ENCODE measurements around the gene PRPF40B.

PRPF40B gene

DNA sequence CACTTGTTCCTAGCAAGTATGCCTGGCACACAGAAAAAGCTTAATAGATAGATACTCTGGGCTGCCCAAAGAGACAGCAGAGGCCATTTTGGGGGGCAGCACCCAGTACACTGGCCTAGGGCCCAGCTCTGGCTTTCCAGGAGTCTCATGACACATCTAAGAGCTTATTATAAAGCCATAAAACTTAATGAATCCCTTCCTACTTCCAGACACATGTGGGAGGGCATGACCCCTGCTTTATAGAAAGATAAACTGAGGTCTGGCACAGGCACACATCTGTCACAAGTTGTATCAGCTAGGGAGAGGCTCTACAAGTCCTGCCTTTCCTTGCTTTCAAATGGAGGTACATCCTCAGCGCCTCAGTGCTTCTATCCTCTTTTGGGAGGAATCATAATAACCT lies 56.7 kb downstream of the PRPF40B start:
- no peak for DNase-seq (ENCODE audit: extremely low read depth in 1 of 2, low read depth in 1 of 2)

DNA sequence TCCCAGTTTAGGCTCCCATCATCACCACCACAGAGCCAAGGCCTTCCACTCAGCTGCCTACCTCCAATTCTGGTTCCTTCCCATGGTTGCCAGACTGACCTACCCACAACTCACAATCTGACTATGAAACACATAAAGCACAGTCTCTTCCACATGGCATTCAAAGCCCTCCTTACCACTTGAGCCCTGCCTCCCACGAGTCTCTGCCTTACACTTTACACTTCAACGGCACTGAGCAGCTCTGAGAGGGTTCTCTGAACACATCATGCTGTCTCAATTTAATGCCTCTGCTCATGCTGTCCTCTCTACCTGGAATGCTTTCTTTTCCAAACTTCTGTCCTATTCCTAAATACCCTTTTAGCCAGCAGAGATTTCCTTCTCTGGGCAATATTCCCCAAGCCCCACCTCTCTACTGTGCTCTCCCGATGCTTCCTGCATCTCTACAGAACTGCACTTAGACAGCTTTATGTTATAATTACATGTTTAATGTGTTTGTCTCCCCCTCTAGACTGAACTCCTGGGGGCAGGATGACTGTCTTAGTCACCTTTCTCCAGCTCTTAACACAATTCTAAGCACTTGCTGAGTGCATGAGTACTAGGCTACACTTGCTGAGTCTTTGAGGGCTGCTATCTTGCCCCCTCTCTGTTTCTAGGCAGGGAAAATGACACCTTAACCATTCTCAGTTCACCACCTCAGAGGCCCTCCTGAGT lies 60.4 kb downstream of the PRPF40B start:
- DNase-seq (ENCODE audit: extremely low read depth in 1 of 2, low read depth in 1 of 2): no peak

DNA sequence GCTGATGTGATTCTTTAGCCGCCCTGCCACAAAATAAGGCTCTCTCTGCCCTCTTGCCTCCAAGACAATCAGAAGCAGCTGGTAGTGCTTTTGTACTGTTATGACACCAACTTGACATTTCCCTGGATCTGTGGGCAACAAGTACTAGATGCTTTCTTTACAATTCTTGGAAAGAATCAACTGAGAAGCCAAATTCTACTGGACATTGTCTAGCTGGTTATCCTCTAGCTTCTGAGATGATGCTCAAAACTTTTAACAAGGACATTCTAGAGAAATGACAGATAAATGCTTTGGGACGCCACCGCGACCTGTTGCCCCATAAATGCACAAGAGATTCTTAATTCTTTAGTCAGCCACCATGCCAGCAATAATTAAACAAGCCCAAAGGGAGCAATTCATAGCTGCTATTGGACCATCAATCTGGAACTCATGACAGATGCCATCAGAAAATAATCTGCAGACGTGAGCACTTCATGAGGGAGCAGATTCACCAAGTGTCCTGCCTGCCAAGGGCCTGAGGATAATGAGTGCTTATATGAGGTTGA lies 61.0 kb downstream of the PRPF40B start:
- DNase-seq (ENCODE audit: extremely low read depth in 1 of 2, low read depth in 1 of 2): no peak

DNA sequence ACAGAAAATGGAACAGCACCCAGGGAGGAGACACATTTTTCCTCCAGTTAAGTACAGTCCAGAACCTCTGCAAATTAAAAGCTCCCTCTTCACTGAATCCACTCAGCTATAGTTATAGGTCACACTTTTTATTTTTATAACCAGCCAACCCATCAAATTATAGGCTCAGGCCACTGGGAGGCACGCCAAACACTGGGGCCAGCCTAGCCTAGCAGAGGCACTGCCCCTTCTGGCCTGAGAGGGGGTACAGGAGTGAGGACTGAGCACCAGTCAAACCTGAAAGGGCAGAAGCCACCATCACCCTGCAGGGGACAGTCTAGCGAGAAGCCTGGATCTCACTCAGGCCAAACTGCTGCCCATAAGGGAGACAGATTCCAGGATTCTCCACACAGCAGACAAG lies 64.6 kb downstream of the PRPF40B start:
- no peak for DNase-seq (ENCODE audit: extremely low read depth in 1 of 2, low read depth in 1 of 2)

DNA sequence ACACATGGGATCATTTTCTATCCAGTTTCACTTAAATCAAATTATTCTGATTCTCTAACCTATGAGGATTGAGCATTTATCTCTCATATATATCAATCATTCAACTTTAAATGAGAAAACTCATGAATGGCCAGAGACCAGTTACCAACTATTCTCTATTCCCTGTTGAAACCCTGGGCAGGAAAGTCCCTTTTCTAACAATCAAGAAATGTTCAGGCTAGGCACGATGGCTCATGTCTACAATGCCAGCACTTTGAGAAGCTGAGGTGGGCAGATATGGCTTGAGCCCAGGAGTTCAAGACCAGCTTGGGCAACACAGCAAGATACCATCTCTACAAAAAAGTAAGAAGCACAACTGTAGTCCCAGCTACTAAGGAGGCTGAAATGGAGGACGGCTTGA lies 65.9 kb downstream of the PRPF40B start:
- no peak for DNase-seq (ENCODE audit: extremely low read depth in 1 of 2, low read depth in 1 of 2)

DNA sequence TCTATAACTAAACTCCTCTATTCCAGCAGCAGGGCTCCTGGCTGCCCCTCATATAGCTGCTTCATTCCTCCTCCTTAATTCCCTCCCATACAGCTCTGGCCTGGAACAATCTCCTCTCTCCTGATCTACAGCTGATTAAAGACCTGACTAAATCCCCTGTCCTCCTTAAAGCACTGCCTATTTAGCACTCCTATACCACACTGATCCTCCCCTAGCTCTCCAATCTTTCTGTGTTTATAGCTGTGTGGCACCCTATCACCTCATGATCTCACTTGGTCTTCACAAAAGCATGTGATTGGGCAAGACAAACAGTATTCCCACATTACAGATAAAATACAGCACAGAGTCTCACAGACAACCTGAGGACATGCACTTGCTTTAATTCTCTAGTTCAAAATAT lies 66.4 kb downstream of the PRPF40B start:
- no peak for DNase-seq (ENCODE audit: extremely low read depth in 1 of 2, low read depth in 1 of 2)

DNA sequence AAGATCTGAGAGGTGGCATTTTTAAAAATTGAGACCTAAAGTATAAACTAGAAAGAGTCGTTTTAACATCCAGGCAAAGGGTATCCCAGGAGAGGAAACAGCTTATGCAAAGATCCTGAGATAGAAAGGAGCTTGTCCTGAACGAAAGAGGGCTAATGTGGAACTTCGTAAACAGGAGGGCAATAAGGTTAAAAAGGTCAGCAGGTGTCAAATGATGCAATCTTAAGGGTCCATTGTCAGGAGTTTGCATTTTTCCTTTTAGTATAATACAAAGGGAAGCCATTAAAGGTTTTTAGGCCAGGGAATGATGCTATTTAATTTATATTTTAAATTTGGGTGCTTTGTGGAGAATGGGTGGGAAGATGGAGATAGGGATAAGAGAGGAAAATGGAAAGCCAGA lies 69.5 kb downstream of the PRPF40B start:
- no peak for DNase-seq (ENCODE audit: extremely low read depth in 1 of 2, low read depth in 1 of 2)

DNA sequence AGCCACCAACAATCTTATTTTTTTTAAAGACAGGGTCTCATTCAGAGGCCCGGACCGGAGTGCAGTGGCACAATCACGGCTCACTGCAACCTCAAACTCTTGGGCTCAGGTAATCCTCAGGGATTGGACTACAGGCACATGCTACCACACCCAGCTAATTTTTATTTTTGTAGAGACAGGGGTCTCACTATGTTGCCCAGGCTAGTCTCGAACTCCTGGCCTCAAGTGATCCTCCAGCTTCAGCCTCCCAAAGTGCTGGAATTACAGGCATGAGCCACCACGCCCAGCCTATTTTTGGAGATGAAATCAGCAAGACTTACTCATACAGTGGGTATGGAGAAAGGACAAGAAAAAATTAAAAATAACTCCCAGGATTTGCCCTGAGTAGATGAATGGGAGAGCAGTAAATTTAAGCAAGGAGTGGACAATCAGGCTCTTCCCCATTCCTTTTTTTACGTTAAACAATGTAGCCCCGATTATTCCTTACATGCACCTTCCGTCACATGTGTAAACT lies 70.6 kb downstream of the PRPF40B start:
- DNase-seq (ENCODE audit: extremely low read depth in 1 of 2, low read depth in 1 of 2): no peak
